Thoracic aorta endothelial cell (primary cell): ENCODE results near the gene REG1A. TPM values are rescaled to one million over a fixed set of nuclear protein-coding genes. Genes with fewer than 3 reads are reported as not detected.

ENCODE experiments used
- total RNA-seq: library from RNA; depleted of rRNA; stranded (reverse); fragments of >200 nt; gene quantifications from 2 replicates; pipeline ENCODE4 v1.2.3, GENCODE V29; 2012

Gene REG1A, protein sequence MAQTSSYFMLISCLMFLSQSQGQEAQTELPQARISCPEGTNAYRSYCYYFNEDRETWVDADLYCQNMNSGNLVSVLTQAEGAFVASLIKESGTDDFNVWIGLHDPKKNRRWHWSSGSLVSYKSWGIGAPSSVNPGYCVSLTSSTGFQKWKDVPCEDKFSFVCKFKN
- total RNA-seq = not detected in 2 replicates

DNA sequence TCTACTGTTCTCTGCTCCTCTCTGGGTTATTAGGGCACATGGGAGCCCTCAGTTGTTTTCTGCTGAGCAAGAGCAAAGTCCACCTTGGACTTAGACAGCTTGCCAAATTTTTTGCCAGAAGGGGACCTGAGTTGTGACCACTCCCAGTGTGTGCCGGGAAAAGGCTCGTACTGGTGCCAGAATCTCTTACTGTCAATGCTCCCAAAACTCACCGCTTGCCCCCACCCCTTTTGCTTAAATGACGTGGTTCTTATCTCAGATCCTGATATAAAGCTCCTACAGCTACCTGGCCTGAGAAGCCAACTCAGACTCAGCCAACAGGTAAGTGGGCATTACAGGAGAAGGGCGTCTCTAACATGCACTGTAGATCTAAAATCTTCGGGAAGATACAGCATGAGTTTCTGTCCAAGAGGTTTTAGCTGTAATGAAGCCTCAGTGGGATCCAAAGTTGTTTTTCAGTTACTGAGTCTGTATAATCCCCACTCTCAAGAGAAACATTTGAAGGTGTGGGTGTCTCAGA is at the start of gene REG1A:
TSS of gene REG1A (plus strand) at position 295 of the 520 bp plus-strand sequence. CDS start 374 bp downstream, outside the sequence.

GRCh38 chr2:79087785-79088364 is 32.4 kb upstream of the REG1A start, which contains the start of gene REG1B:
REG1B (minus strand) TSS chr2:79087993; CDS start chr2:79087612, 381 bp downstream.

GRCh38 chr2:79159653-79160052 is 39.4 kb downstream of the REG1A start, which contains the start of gene REG3A:
REG3A (minus strand) TSS chr2:79159753; CDS start chr2:79159405, 348 bp downstream.

Other genes starting within 250 kb of the REG1A start
- gene REG3G, start 94.8 kb upstream of the REG1A start, total RNA-seq = not detected in 2 replicates
- gene REG1B, start 32.5 kb upstream of the REG1A start, total RNA-seq = not detected in 2 replicates
- gene REG3A, start 39.3 kb downstream of the REG1A start, total RNA-seq = not detected in 2 replicates